Caco-2 (cell line): ENCODE measurements around the gene MYO16. TPM values are rescaled to one million over a fixed set of nuclear protein-coding genes. Genes with fewer than 3 reads are reported as not detected.

Experiments used
- BruUV-seq: library from RNA; stranded (reverse); fragments of 400-500 nt; replicated peaks from 2 replicates; lab custom pipeline; 2021; lab: Mats Ljungman, UMichigan
- CTCF ChIA-PET: fragments of 300-600 bp; sonication (Branson Sonifier 250); formaldehyde crosslinking; loops from one replicate; lab custom pipeline; 2022; ENCODE audit warnings: antibody characterized with exemption; lab: Charles Lee
- POLR2A ChIA-PET: fragments of 300-600 bp; sonication (Branson Sonifier 250); formaldehyde crosslinking; loops from one replicate; lab custom pipeline; 2022; ENCODE audit warnings: antibody characterized with exemption; lab: Charles Lee
- DNase-seq, 2 experiments: peaks; one replicate each; pipeline versions ENCODE4 v3.0.0 to v3.0.0-alpha.2; 2020 to 2022
- H3K27me3 ChIP-seq: replicated peaks from 2 replicates; pipeline ENCODE4 v1.6.0; 2011; ENCODE audit warnings: low read length; ENCODE audit not compliant: control insufficient read depth, insufficient read depth
- H3K36me3 ChIP-seq: 2 replicates; pipeline ENCODE4 v1.5.1; 2011; ENCODE audit warnings: low read length; ENCODE audit not compliant: control insufficient read depth, insufficient read depth
- H3K4me1 ChIP-seq: fragments of 250-450 bp; sonication (Bioruptor Pico); 2 replicates; pipeline ENCODE4 v1.5.1; 2020; ENCODE audit warnings: mild to moderate bottlenecking
- H3K4me3 ChIP-seq: 2 replicates; pipeline ENCODE4 v1.5.1; 2011; ENCODE audit warnings: low read depth, mild to moderate bottlenecking, control low read depth, low read length
- H3K9me3 ChIP-seq: fragments of 250-450 bp; sonication (Bioruptor Pico); 2 replicates; pipeline ENCODE4 v1.5.1; 2020; ENCODE audit warnings: mild to moderate bottlenecking, moderate library complexity
- H3K27ac Mint-ChIP-seq: one replicate; pipeline ENCODE4 v1.8.0; 2022; ENCODE audit warnings: mixed read lengths; ENCODE audit not compliant: unreplicated experiment
- H3K27me3 Mint-ChIP-seq: one replicate; pipeline ENCODE4 v1.8.0; 2022; ENCODE audit warnings: mixed read lengths; ENCODE audit not compliant: insufficient read depth, unreplicated experiment
- H3K36me3 Mint-ChIP-seq: one replicate; pipeline ENCODE4 v1.8.0; 2022; ENCODE audit warnings: mild to moderate bottlenecking, mixed read lengths; ENCODE audit not compliant: insufficient read depth, unreplicated experiment
- H3K4me1 Mint-ChIP-seq: one replicate; pipeline ENCODE4 v1.8.0; 2022; ENCODE audit warnings: low read depth, mixed read lengths; ENCODE audit not compliant: unreplicated experiment
- H3K4me3 Mint-ChIP-seq: one replicate; pipeline ENCODE4 v1.8.0; 2022; ENCODE audit warnings: mild to moderate bottlenecking, moderate library complexity, mixed read lengths; ENCODE audit not compliant: unreplicated experiment
- H3K9me3 Mint-ChIP-seq: one replicate; pipeline ENCODE4 v1.8.0; 2022; ENCODE audit warnings: mixed read lengths; ENCODE audit not compliant: unreplicated experiment
- CTCF ChIP-seq, 2 experiments: fragments of 200-600 bp in 1 of 2; IDR thresholded peaks; 1 replicate in 1 of 2; 2 replicates in 1 of 2; pipeline versions ENCODE4 v1.5.1 to v1.8.0; 2011 to 2022; ENCODE audit warnings: antibody characterized with exemption in 1 of 2, control low read depth in 1 of 2, inconsistent platforms in 1 of 2, low read depth in 1 of 2, low read length in 1 of 2, mild to moderate bottlenecking in 1 of 2, moderate library complexity in 1 of 2; ENCODE audit not compliant: insufficient read depth in 1 of 2, severe bottlenecking in 1 of 2, unreplicated experiment in 1 of 2
- intact Hi-C: fragments of 100-400 bp; cut with micrococcal nuclease; formaldehyde crosslinking; loops from one replicate; pipeline ENCODE4 v1.10.0; 2022; ENCODE audit not compliant: unreplicated experiment
- total RNA-seq: library from RNA; stranded (reverse); gene quantifications from 2 replicates; pipeline ENCODE4 v1.2.3, GENCODE V29; 2022

Gene MYO16
- total RNA-seq, 1 experiment from 2014 or later: not detected

- intact Hi-C loops: no loop called here
- Mint-ChIP-seq H3K27ac (no peak overlapping the region), H3K4me1 (no peaks in the 10 kb centered on the region), H3K9me3 (no peaks in the 10 kb centered on the region), H3K27me3 (peaks cover 16% of the 10 kb centered on the region), H3K36me3 (no peaks in the 10 kb centered on the region), H3K4me3 (no peak overlapping the region)
- BruUV-seq: no TSS peak
- Histone ChIP-seq H3K27me3 (no peaks in the 10 kb centered on the region; the same call in 1 of the 2 replicates), H3K36me3 (no peaks in the 10 kb centered on the region), H3K9me3 (no peaks in the 10 kb centered on the region), H3K4me1 (no peaks in the 10 kb centered on the region), H3K4me3 (no peak overlapping the region)
- ChIA-PET CTCF (no interaction called here), POLR2A (no interaction called here)
- DNase-seq: no peak
- no peak for TF ChIP-seq CTCF (IDR thresholded peaks at IDR 0.05; ENCODE audit: insufficient read depth in 1 of 2, low read depth in 1 of 2, low read length in 1 of 2, severe bottlenecking in 1 of 2, unreplicated experiment in 1 of 2)
Observed at GRCh38 chr13:109074436-109074835, 445.0 kb downstream of the MYO16 start.

GRCh38 chr13:109074853-109075252 is 445.4 kb downstream of the MYO16 start:
- H3K9me3 ChIP-seq: no peaks in the 10 kb centered on the region
- Mint-ChIP-seq H3K4me3 (no peak overlapping the region), H3K27me3 (peaks cover 16% of the 10 kb centered on the region), H3K9me3 (no peaks in the 10 kb centered on the region), H3K27ac (no peak overlapping the region), H3K4me1 (no peaks in the 10 kb centered on the region), H3K36me3 (no peaks in the 10 kb centered on the region)
- H3K4me3 ChIP-seq: no peak overlapping the region
- no peak for DNase-seq
- intact Hi-C loops: no loop called here
- H3K27me3 ChIP-seq: no peaks in the 10 kb centered on the region; the same call in 1 of the 2 replicates
- ChIA-PET CTCF (no interaction called here), POLR2A (no interaction called here)
- no peaks in the 10 kb centered on the region for H3K4me1 ChIP-seq
- no peaks in the 10 kb centered on the region for H3K36me3 ChIP-seq
- no TSS peak for BruUV-seq
- no peak for TF ChIP-seq CTCF (IDR thresholded peaks at IDR 0.05; ENCODE audit: insufficient read depth in 1 of 2, low read depth in 1 of 2, low read length in 1 of 2, severe bottlenecking in 1 of 2, unreplicated experiment in 1 of 2)

GRCh38 chr13:109087916-109088623 is 458.7 kb downstream of the MYO16 start:
- no TSS peak for BruUV-seq
- Mint-ChIP-seq H3K9me3 (no peaks in the 10 kb centered on the region), H3K36me3 (no peaks in the 10 kb centered on the region), H3K27me3 (peaks cover 20% of the 10 kb centered on the region), H3K4me3 (no peak overlapping the region), H3K27ac (no peak overlapping the region), H3K4me1 (no peaks in the 10 kb centered on the region)
- intact Hi-C loops: no loop called here
- H3K9me3 ChIP-seq: 0 out of 2 replicates have a peak, but pooled peaks cover 5% of the 10 kb centered on the region
- no peak for TF ChIP-seq CTCF (IDR thresholded peaks at IDR 0.05; ENCODE audit: insufficient read depth in 1 of 2, low read depth in 1 of 2, low read length in 1 of 2, severe bottlenecking in 1 of 2, unreplicated experiment in 1 of 2)
- ChIA-PET CTCF (no interaction called here), POLR2A (no interaction called here)
- DNase-seq: no peak
- no peak overlapping the region for H3K4me3 ChIP-seq
- H3K4me1 ChIP-seq: no peaks in the 10 kb centered on the region
- H3K36me3 ChIP-seq: no peaks in the 10 kb centered on the region
- H3K27me3 ChIP-seq: peaks cover 1% of the 10 kb centered on the region; the same call in 1 of the 2 replicates
